Neural progenitor cell (in vitro differentiated cells): ENCODE measurements around the gene ZFP1.
A peak's percentile ranks its signal among the peaks of the same experiment; 100 is the strongest.

Experiments used
- CTCF ChIP-seq: fragments of 200-600 bp; sonication (generic); IDR thresholded peaks from 2 replicates; pipeline ENCODE4 v1.5.1; 2017; ENCODE audit warnings: antibody characterized with exemption, mild to moderate bottlenecking
- EZH2 ChIP-seq: fragments of 200-600 bp; sonication (generic); IDR thresholded peaks from 2 replicates; pipeline ENCODE4 v1.6.1; 2017; ENCODE audit warnings: antibody characterized with exemption, mild to moderate bottlenecking, moderate library complexity
- EZH2phosphoT487 ChIP-seq: fragments of 200-600 bp; sonication (generic); IDR thresholded peaks from 2 replicates; pipeline ENCODE4 v1.6.1; 2017; ENCODE audit warnings: antibody characterized with exemption

DNA sequence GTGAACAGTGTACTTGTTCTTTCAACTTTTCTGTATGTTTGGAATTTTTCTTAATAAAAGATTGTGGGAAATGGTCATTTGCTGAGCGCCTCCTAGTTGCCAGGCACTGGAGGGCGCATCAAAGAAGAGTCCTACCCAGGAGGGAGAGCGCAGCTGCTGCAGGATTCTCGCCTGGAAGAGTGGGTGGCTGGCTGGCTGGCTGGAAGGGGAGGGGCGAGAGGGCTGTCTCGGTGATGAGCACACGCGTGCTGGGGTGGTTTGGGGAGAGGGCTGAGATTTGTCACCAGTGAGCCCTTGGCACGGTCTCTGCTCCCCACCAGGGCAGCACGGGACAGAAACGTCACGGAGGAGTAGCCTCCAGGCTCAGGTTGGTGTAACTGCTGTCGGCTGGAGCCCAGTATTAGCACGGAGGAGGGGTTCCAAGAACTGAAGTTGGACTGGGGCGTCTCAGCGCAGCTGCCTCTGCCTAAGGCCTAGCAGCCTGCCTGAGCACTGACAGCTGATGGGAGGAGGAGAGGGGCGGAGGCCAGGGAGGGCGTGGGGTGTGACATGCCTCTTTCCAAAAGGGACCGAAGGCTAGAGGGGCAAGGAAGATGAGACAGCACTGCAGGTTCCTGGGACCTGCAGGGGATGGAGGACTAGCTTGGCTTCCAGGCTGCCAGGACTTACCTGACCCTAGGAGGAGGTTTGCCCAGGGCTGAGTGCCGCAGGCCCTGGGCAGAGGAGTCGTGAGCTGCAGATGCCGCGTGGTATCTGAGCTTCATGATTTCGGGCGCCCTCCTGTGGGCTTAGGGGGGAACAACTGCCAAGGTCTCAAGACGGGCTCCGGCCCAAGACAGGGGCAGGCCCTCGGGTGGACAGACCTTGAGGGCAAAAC, 37.4 kb upstream of the ZFP1 start:
- peak; percentile 84 for TF ChIP-seq CTCF
- TF ChIP-seq EZH2: no peak
- no peak for TF ChIP-seq EZH2phosphoT487
